Spleen (tissue), 7 donors: Measurements from ENCODE around the gene PLPP3.

Experiments used
- CTCF ChIP-seq, 11 experiments: fragments of 200-600 bp in 7 of 11; fragments of 450-650 bp in 4 of 11; sonication (generic) in 4 of 11; IDR thresholded peaks in 8 of 11; conservative IDR thresholded peaks in 3 of 11; 1 replicate in 7 of 11; 2 replicates in 4 of 11; pipeline versions ENCODE4 v1.4.0 to v1.8.0; 2016 to 2021; ENCODE audit warnings: antibody characterized with exemption in 11 of 11, inconsistent platforms in 4 of 11, mild to moderate bottlenecking in 1 of 11
- POLR2A ChIP-seq, 3 donors: fragments of 450-650 bp; IDR thresholded peaks; one replicate each; pipeline ENCODE4 v1.5.1; 2017; ENCODE audit warnings: antibody characterized with exemption in 3 of 3, mild to moderate bottlenecking in 1 of 3
- donor health status: DM: no; HTN: no; CAD: no; lungs with moderate emphysema.
- donor health status: DM: no; HTN: no; CAD: no.
- donor health status: DM: no; HTN: no; CAD: no.

GRCh38 chr1:56532350-56532683 is 47.0 kb downstream of the PLPP3 start:
- no peak for TF ChIP-seq POLR2A (IDR thresholded peaks at IDR 0.05)
- no peak for TF ChIP-seq CTCF (IDR thresholded peaks at IDR 0.05 in 8 of 11, conservative IDR thresholded peaks at IDR 0.05 in 3 of 11)
